HUES64 (cell line): Measurements from ENCODE around the gene DAPP1.
"Not testable (repeated sequence)": the region's sequence is repeated elsewhere in the genome, so short reads cannot be mapped to it uniquely, and the experiment has no call there.

ENCODE experiments used
- H3K27ac ChIP-seq: 2 replicates; pipeline ENCODE4 v1.7.0; 2013; ENCODE audit warnings: low read depth, low read length, inconsistent platforms
- H3K27me3 ChIP-seq: 2 replicates; pipeline ENCODE4 v1.6.1; 2013; ENCODE audit warnings: mild to moderate bottlenecking, low read length; ENCODE audit not compliant: insufficient read depth
- H3K36me3 ChIP-seq: 2 replicates; pipeline ENCODE4 v1.6.1; 2013; ENCODE audit warnings: mild to moderate bottlenecking, low read length; ENCODE audit not compliant: insufficient read depth
- H3K4me1 ChIP-seq: 2 replicates; pipeline ENCODE4 v1.6.1; 2013; ENCODE audit warnings: mild to moderate bottlenecking, low read length, moderate library complexity; ENCODE audit not compliant: insufficient read depth
- H3K4me3 ChIP-seq: 2 replicates; pipeline ENCODE4 v1.5.1; 2013; ENCODE audit warnings: mild to moderate bottlenecking, low read length, moderate library complexity
- H3K9ac ChIP-seq: 2 replicates; pipeline ENCODE4 v1.6.1; 2013; ENCODE audit warnings: mild to moderate bottlenecking, low read depth, low read length
- H3K9me3 ChIP-seq: 2 replicates; pipeline ENCODE4 v1.6.1; 2013; ENCODE audit warnings: low read depth, low read length; ENCODE audit not compliant: insufficient read depth
- WGBS: fragments of 150-250, 120-280 bp; methylation state at CpG from one replicate; pipeline ENCODE4 v1.1.7; 2013; ENCODE audit warnings: missing lambda C conversion rate; 5-methylcytosine and 5-hydroxymethylcytosine counted together

The DAPP1 gene

GRCh38 chr4:99825272-99825671 is 8.6 kb downstream of the DAPP1 start:
- H3K27me3 ChIP-seq, result no peaks in the 10 kb centered on the region
- H3K27ac ChIP-seq, result no peak overlapping the region
- WGBS, result 87% methylated on average over 3 of the region's 3 CpGs
- H3K4me1 ChIP-seq, result no peaks in the 10 kb centered on the region
- H3K9ac ChIP-seq, result no peak overlapping the region
- no peaks in the 10 kb centered on the region for H3K9me3 ChIP-seq
- H3K36me3 ChIP-seq, result no peaks in the 10 kb centered on the region
- H3K4me3 ChIP-seq, result no peak overlapping the region

- Histone ChIP-seq H3K27me3 (no peaks in the 10 kb centered on the region), H3K9me3 (no peaks in the 10 kb centered on the region), H3K27ac (no peak overlapping the region), H3K9ac (no peak overlapping the region), H3K4me1 (no peaks in the 10 kb centered on the region), H3K36me3 (no peaks in the 10 kb centered on the region), H3K4me3 (no peak overlapping the region)
- 94% methylated on average over 1 of the region's 1 CpG for WGBS
Observed at GRCh38 chr4:99826016-99826415, 9.4 kb downstream of the DAPP1 start.

GRCh38 chr4:99827454-99827853 is 10.8 kb downstream of the DAPP1 start:
- H3K27me3 ChIP-seq, result no peaks in the 10 kb centered on the region
- H3K27ac ChIP-seq, result no peak overlapping the region
- WGBS, result 92% methylated on average over 6 of the region's 6 CpGs
- H3K36me3 ChIP-seq, result no peaks in the 10 kb centered on the region
- no peaks in the 10 kb centered on the region for H3K4me1 ChIP-seq
- no peak overlapping the region for H3K4me3 ChIP-seq
- H3K9me3 ChIP-seq, result no peaks in the 10 kb centered on the region
- no peak overlapping the region for H3K9ac ChIP-seq

- Histone ChIP-seq H3K9ac (no peak overlapping the region), H3K4me3 (no peak overlapping the region), H3K27me3 (no peaks in the 10 kb centered on the region), H3K9me3 (no peaks in the 10 kb centered on the region), H3K4me1 (no peaks in the 10 kb centered on the region), H3K27ac (no peak overlapping the region), H3K36me3 (no peaks in the 10 kb centered on the region)
- no CpG with 5 or more reads among the region's 1 CpG for WGBS
Observed at GRCh38 chr4:99827857-99828256, 11.2 kb downstream of the DAPP1 start.

GRCh38 chr4:99828477-99828876 is 11.8 kb downstream of the DAPP1 start:
- Histone ChIP-seq H3K4me3 (no peak overlapping the region), H3K27me3 (no peaks in the 10 kb centered on the region), H3K9ac (no peak overlapping the region), H3K27ac (no peak overlapping the region), H3K9me3 (no peaks in the 10 kb centered on the region), H3K36me3 (no peaks in the 10 kb centered on the region), H3K4me1 (no peaks in the 10 kb centered on the region)
- WGBS, result 86% methylated on average over 1 of the region's 1 CpG

- WGBS, result 98% methylated on average over 5 of the region's 5 CpGs
- not testable (repeated sequence) for H3K4me1 ChIP-seq
Observed at GRCh38 chr4:99830051-99830450, 13.4 kb downstream of the DAPP1 start.

GRCh38 chr4:99832321-99832720 is 15.7 kb downstream of the DAPP1 start:
- Histone ChIP-seq H3K4me3 (no peak overlapping the region), H3K36me3 (no peaks in the 10 kb centered on the region), H3K9ac (no peak overlapping the region), H3K4me1 (no peaks in the 10 kb centered on the region), H3K27me3 (no peaks in the 10 kb centered on the region), H3K9me3 (no peaks in the 10 kb centered on the region), H3K27ac (no peak overlapping the region)

More at GRCh38 chr4:99830051-99830450, 13.4 kb downstream of the DAPP1 start:
- H3K9ac ChIP-seq, H3K9me3 ChIP-seq, H3K4me3 ChIP-seq, H3K27me3 ChIP-seq, H3K27ac ChIP-seq, H3K36me3 ChIP-seq: not testable (repeated sequence)

GRCh38 chr4:99832758-99833157 is 16.1 kb downstream of the DAPP1 start:
- no peak overlapping the region for H3K4me3 ChIP-seq
- no peaks in the 10 kb centered on the region for H3K36me3 ChIP-seq
- H3K9me3 ChIP-seq, result no peaks in the 10 kb centered on the region
- no peaks in the 10 kb centered on the region for H3K4me1 ChIP-seq
- 67% methylated on average over 1 of the region's 3 CpGs for WGBS
- no peaks in the 10 kb centered on the region for H3K27me3 ChIP-seq
- H3K9ac ChIP-seq, result no peak overlapping the region
- no peak overlapping the region for H3K27ac ChIP-seq

GRCh38 chr4:99833756-99834155 is 17.1 kb downstream of the DAPP1 start:
- no peak overlapping the region for H3K9ac ChIP-seq
- H3K27me3 ChIP-seq, result no peaks in the 10 kb centered on the region
- H3K9me3 ChIP-seq, result no peaks in the 10 kb centered on the region
- 73% methylated on average over 4 of the region's 5 CpGs for WGBS
- no peaks in the 10 kb centered on the region for H3K36me3 ChIP-seq
- H3K4me1 ChIP-seq, result no peaks in the 10 kb centered on the region
- H3K4me3 ChIP-seq, result no peak overlapping the region
- H3K27ac ChIP-seq, result no peak overlapping the region

GRCh38 chr4:99834569-99834968 is 17.9 kb downstream of the DAPP1 start:
- Histone ChIP-seq H3K27me3 (no peaks in the 10 kb centered on the region), H3K9me3 (no peaks in the 10 kb centered on the region), H3K36me3 (no peaks in the 10 kb centered on the region), H3K4me3 (no peak overlapping the region), H3K4me1 (no peaks in the 10 kb centered on the region), H3K9ac (no peak overlapping the region), H3K27ac (no peak overlapping the region)
- 95% methylated on average over 6 of the region's 7 CpGs for WGBS

GRCh38 chr4:99835942-99836341 is 19.3 kb downstream of the DAPP1 start:
- H3K27me3 ChIP-seq, result no peaks in the 10 kb centered on the region
- no peak overlapping the region for H3K9ac ChIP-seq
- H3K9me3 ChIP-seq, result no peaks in the 10 kb centered on the region
- H3K36me3 ChIP-seq, result no peaks in the 10 kb centered on the region
- WGBS, result 96% methylated on average over 2 of the region's 2 CpGs
- H3K27ac ChIP-seq, result no peak overlapping the region
- H3K4me3 ChIP-seq, result no peak overlapping the region
- H3K4me1 ChIP-seq, result no peaks in the 10 kb centered on the region

GRCh38 chr4:99838927-99839326 is 22.3 kb downstream of the DAPP1 start:
- WGBS, result 46% methylated on average over 2 of the region's 2 CpGs
- Histone ChIP-seq H3K36me3 (no peaks in the 10 kb centered on the region), H3K27ac (no peak overlapping the region), H3K27me3 (no peaks in the 10 kb centered on the region), H3K4me1 (no peaks in the 10 kb centered on the region), H3K4me3 (no peak overlapping the region), H3K9me3 (no peaks in the 10 kb centered on the region), H3K9ac (no peak overlapping the region)
